LNCaP clone FGC (cell line): ENCODE measurements around the gene KIF18B.
A peak's percentile ranks its signal among the peaks of the same experiment; 100 is the strongest.

Source experiments
- DNase-seq: peaks from one replicate; pipeline ENCODE4 v3.0.0-alpha.2; 2011; ENCODE audit warnings: low read depth
- H3K4me3 ChIP-seq: 2 replicates; pipeline ENCODE4 v1.5.1; 2011; ENCODE audit warnings: mild to moderate bottlenecking, low read depth, low read length, control low read depth
- CTCF ChIP-seq: IDR thresholded peaks from 2 replicates; pipeline ENCODE4 v1.5.1; 2012; ENCODE audit warnings: mild to moderate bottlenecking; ENCODE audit not compliant: control insufficient read depth, insufficient read depth; ENCODE audit errors: extremely low read depth

Gene KIF18B

GRCh38 chr17:44898768-44899073 is 48.9 kb downstream of the KIF18B start:
- peak; percentile 26 for DNase-seq
- H3K4me3 ChIP-seq: peak overlapping the region; percentile 90
- no peak for TF ChIP-seq CTCF

GRCh38 chr17:44894642-44895041 is 52.9 kb downstream of the KIF18B start:
- TF ChIP-seq CTCF: no peak
- no peak for DNase-seq
- H3K4me3 ChIP-seq: no peak overlapping the region

GRCh38 chr17:44892250-44892649 is 55.3 kb downstream of the KIF18B start:
- no peak for DNase-seq
- TF ChIP-seq CTCF: no peak
- no peak overlapping the region for H3K4me3 ChIP-seq

- TF ChIP-seq CTCF: no peak
- no peak overlapping the region for H3K4me3 ChIP-seq
- no peak for DNase-seq
Observed at GRCh38 chr17:44889003-44889402, 58.6 kb downstream of the KIF18B start.

- no peak for DNase-seq
- TF ChIP-seq CTCF: no peak
- no peak overlapping the region for H3K4me3 ChIP-seq
Observed at GRCh38 chr17:44887971-44888954, 59.3 kb downstream of the KIF18B start.

- no peak for DNase-seq
- no peak for TF ChIP-seq CTCF
- H3K4me3 ChIP-seq: no peak overlapping the region
Observed at GRCh38 chr17:44887016-44887415, 60.6 kb downstream of the KIF18B start.

- no peak for TF ChIP-seq CTCF
- no peak overlapping the region for H3K4me3 ChIP-seq
- DNase-seq: no peak
Observed at GRCh38 chr17:44884941-44885340, 62.6 kb downstream of the KIF18B start.
